Erythroblast (primary cell): ENCODE data around the gene TSPO2.

Experiments
- DNase-seq, 2 experiments: peaks; one replicate each; lab custom pipeline; 2025; lab: John Stamatoyannopoulos, UW
- GATA1 ChIP-seq: IDR thresholded peaks from 2 replicates; pipeline ENCODE4 v1.6.1; 2011; ENCODE audit warnings: low read depth, mild to moderate bottlenecking, control low read depth, low read length, moderate library complexity
- POLR2A ChIP-seq: IDR thresholded peaks from 2 replicates; pipeline ENCODE4 v1.6.1; 2011; ENCODE audit warnings: mild to moderate bottlenecking, low read length

TSPO2 gene

DNA sequence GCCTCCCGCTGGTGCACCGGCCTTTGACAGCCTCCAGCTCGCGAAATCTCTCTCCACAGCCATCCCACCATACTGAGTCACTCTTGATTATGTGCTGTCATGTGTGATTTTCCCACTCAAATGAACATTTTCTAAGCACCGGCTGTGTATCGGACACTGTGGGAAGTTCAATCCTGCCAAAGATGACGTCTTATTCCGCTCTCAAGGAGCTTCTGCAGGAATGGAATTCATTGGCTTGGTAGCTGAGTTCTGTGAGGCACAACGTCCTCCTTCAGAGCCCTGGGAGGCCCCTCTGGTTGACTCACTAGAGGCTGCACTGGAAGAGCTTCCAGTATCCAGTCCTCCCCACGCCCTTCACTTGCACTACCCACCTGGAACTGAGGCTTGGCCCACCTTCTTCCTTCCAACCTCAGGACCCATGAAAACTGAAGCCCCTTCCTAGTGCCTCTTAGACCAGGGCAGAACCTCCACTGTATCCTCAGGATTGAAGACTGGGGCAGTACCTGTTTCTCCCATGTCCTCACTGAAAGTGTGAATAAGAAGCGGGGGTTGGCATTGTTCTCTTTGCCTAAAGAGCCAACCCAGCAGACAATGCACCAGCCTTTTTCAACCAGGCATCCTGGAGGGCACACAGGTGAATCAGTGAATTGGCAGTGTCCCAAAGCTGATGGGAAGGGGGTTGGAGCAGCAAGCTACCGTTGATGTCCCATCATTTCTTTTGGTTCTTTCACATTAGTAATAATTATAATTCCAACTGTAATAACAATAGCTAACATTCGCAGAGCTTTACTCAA, 5.0 kb upstream of the TSPO2 start:
- TF ChIP-seq GATA1, result no peak
- TF ChIP-seq POLR2A, result no peak
- no peak for DNase-seq

DNA sequence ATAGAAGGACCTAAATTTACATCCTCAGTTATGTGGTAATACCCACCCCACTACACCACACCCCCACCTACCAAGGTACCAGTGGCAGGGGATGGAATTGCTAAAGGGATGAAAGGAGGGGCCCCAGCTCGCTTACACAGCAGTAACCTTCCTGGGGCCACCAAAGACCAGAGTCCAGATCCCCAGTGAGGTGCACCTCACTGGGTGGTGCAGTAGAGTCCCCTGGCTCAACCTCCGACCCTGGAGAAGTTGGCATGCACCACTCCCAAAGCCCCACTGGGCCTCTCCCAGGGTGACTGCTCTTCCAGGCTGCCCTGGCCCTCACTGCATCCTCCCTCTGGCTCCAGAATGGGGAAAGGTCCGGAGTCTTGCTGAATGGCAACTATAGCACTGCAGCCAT, 4.1 kb upstream of the TSPO2 start:
- TF ChIP-seq POLR2A (no peak), GATA1 (no peak)
- no peak for DNase-seq

DNA sequence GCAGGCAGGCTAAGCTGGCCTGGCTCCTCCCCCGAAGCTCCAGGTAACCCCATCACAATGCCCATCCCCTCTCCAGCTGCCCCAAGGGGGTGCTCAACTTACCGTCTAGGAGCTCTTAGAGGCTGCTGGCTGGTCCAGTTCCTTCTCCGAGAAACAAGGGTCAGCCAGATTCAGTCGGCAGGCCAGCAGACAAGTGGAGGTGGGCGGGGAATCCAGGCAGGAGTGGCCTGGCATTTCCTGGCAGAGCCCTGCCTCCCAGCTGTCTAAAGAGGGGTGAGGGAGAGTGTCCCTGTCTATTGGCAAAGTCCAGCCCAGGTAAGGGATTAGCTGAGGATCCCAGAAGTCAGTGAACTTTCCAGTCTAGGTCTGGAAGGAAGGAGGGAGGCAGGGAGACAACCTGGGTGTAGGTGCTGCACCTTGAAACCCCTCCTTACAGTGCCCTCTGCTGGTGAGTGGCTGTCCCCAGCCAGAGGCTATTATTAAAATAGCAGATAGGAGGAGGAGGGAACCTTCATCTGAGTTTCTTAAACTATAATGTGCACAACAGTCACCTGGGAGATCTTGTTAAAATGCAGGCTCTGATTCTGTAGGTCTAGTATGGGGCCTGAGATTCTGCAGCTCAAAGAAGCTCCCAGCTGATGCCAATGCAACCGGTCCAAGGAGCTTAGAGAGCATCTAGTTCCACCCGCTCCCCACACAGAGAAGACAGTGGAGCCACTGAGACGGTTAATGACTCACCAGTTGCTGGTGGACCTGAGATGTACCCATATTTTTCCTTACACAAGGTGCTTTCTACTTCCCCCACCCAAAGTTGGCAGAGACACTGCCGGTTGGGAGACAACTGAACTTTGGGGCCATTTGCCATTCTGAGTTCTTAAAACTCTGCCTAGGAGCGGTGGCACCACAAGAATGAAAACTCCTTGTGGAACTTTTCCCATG, 2.9 kb upstream of the TSPO2 start, which contains the start of gene UNC5CL:
UNC5CL (minus strand) TSS at position 162 of the 939 bp plus-strand sequence. CDS start 4,147 bp downstream, outside the sequence.
- TF ChIP-seq POLR2A (no peak), GATA1 (no peak)

DNA sequence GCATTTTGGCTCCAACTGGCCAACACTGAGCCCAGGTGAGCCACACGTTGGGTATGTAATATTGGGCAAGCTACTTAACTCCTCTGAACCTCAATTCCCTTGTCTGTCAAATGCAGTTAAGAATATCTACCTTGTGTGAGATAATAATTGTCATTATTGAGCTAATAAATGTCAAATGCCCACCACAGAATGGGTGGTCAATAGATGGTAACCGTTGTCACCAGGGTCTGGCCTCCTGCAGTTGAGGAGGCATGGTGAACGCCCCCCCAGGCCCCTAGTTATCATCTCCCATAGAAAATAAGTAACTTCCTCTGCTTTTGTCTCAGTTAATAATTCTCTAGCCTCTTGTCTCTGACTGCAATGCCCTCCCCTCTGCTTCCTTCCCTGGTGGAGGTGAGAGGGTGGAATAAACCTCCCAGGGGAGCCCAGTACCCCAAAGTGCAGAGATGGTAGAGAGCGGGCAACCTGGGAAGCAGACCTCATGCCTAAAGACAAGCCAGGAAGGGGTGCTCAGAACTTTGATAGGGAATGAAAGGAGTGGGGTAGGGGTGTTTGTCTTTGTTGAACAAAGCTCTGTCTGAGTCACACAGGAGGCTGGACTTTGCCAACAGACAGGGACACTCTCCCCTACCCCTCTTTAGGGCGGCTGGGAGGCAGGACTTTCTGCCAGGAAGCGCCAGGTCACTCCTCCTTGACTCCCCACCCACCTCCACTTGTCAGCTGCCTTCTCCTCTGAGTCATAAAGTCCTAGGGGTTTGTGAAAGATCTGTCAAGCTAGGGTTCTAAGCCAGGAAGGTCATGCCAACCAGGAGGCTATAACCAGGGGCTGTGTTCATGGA, 1.9 kb upstream of the TSPO2 start:
- DNase-seq, result peak; percentile 54 to 73

More for the DNA sequence above, 2.9 kb upstream of the TSPO2 start, which contains the start of gene UNC5CL:
- peak; percentile 55 to 73 for DNase-seq

DNA sequence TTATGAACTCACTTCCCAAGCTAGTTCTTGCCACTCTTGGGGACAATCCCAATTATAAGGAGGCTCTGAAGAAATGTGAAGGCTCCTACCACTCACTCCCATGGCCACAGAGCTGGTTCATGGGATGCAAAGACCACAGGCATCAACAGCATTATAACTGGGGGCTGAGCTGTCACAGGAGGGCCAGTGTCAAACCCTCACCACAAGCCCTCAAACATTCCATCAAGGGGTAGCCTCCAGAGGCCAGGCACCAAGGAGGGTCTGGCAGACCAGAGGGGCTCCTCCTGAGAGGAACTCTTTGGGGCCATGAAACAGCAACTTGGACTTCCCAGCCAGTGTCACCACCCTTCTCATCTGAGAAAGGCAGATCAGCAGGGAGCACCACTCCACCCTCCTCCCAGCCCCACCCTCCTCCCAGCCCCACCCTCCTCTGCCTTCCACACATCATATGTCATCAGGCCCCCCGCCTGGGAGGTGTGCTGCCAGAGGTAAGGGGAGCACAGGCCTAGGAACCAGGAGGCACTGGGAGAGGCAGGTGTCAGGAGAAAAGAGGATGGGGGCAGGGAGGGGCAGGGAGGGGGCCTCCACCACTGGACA, 1.2 kb upstream of the TSPO2 start:
- peak; percentile 73 to 80 for DNase-seq
- no peak for TF ChIP-seq GATA1
- peak; percentile 74 for TF ChIP-seq POLR2A

More for the DNA sequence above, 1.9 kb upstream of the TSPO2 start:
- no peak for TF ChIP-seq GATA1
- TF ChIP-seq POLR2A, result no peak

DNA sequence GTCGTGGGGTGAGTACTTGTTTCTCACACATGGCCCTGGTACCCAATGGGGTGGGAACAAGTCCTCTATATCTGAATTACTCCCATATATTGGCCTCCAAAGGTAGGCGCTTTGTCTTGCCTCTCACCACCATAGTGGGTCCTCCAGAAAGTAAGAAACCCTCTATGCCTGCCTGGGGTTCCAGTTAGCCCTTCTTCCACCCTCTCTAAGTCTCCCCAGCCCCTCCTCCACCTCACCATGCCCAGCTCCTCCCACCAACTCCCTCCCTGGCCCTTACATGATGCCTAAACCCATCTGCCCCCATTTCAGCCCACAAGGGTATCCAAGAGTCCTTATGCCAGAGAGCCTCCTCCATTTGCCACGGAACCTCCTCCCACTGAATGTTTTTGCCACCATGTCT, 884 bp downstream of the TSPO2 start:
- TF ChIP-seq GATA1 (no peak), POLR2A (no peak)
- DNase-seq, result peak in 1 of 2 experiments; percentile 41

DNA sequence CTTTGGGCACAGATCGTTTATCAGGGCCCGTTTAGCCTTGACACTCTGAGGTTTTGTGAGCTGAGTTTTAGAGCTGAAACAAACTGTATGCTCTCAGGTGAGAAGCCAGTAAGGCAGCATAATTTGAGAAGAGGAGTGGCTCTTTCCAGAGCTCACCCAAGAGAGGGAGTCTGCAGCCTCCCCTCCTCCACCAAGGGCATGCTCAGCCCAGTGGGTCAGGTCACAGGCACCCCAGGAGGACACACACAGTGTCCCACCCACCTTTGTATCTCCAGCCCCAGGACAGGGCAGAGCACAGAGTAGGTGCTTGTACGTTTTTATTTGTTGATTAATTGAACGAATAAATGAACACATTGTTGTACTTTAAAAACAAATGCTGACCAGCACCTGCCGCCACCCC, 3.4 kb downstream of the TSPO2 start:
- DNase-seq, result no peak
- no peak for TF ChIP-seq POLR2A
- TF ChIP-seq GATA1, result no peak

DNA sequence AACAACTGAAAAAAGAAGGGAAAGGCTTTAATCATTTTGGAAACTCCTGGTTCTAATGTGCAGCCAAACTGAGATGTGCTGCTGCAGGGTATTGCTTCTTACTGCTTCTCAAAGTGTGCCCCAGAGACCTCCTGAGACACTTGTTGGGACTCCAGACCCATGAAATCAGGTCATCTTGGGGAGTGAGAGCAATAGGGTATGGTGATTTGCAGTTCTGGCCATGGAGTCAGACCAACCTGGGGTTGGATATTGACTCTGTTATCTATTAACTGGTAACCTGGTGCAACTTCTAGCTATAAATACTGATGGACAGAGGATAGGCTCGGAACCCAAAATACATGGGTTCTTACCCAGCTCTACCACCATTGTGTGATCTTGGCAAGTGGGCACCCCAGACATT, 3.8 kb downstream of the TSPO2 start:
- no peak for TF ChIP-seq POLR2A
- TF ChIP-seq GATA1, result no peak
- DNase-seq, result no peak

DNA sequence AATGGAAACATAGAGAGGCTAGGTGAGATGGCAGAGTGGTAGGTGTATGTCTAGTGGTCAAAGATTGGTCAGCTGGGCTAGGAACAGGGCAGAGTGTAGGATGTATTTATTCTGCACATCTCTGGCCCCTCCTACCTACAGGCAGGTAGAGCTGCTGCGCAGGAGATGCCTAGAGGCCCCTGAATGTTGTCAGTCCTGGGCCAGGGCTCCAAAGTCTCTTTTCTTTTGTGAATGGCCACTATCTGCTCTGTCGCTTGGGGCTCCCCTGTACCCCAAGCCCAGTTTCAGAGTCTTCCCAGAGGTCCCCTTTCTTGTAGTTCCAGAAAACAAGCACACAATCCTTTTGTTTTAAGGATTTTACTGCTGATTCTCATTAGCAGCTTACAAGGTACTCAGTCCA, 5.0 kb downstream of the TSPO2 start:
- TF ChIP-seq GATA1 (no peak), POLR2A (no peak)
- DNase-seq, result no peak

DNA sequence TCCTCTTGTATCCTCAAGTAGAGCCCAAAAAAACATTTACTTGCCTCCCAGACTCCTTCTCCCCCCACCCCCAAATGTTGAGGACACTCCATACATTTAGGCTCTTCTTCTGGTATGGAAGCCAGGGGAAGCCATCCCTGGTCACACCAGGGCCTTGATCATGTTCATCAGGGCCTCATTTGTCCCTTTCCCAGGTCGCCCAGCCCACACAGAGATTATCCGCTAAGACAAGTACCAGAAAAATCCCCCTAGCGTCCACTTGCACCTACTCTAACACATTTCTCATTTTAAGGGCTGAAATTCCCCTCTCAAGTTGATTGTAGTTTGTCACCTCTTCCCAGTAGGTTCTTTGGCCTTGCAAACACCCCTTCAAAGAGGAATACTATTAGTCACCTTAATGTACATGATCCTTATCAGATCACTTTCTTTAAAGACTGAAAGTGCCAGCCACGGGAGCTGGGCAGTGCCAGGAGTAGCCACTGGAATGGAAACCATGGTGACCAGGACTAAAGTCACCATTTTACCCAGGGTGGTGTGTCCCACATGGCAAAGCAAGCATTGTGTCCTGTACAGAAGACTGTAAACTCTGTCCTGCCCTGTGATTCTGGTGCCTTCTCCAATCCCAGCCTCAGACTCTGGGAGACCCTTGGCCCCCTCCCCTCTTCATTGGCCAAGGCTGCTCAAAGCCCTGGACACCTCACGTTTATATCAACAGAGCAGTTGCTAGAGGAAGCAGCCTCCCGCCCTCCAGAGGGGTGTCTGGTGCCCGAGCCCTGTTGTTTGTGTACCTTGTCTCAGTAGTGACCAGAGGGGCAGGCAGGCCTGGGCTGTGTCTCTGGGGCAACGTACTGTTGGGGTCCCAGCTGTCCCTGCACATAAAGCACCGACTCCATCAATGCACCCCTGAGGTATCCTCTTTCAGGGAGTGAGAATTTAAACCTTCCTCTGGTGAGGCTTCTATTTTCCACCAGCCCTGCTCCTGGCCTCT, 5.8 kb downstream of the TSPO2 start:
- no peak for TF ChIP-seq GATA1
- no peak for DNase-seq

DNA sequence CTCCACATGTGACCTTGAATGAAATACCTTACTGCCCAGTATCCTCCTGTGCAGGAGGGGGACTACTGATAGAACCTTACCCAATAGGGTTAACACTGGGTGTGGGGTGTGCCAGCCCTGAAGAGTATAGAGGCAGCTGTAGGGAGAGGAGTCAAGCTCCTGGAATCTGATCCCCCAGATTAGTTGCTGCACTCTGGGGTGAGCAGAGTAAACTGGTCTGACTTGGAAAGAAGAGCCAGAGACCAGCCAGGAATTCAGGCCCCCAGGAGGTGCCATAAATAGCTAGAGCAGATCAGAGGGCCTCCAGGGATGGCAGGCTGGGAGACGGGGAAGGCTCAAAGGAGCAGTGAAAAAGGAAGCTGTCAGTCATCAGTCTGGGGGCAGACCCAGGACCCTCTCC, 7.3 kb downstream of the TSPO2 start:
- no peak for DNase-seq
- TF ChIP-seq POLR2A (no peak), GATA1 (no peak)

DNA sequence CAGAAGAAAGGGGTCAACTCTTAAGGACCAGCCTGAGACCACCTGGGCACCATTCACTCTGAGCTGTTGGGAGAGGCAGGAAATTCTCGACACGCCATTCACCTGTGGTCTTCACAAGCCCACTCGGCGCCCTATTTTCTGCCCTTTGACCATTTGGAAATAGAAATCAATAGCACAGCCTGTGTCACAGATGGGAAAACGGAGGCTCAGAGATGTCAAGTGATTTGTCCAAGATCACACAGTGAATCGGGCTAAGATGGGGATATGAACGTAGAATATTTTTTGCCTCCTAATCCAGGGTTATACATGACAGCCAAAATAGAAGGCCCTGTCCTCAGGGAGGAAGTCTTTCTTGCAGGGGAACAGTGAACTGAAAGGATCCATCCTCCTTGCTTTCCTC, 7.7 kb downstream of the TSPO2 start:
- TF ChIP-seq GATA1, result no peak
- TF ChIP-seq POLR2A, result no peak
- no peak for DNase-seq
